Measurements from ENCODE around the gene KCNQ5.

KCNQ5 gene

DNA sequence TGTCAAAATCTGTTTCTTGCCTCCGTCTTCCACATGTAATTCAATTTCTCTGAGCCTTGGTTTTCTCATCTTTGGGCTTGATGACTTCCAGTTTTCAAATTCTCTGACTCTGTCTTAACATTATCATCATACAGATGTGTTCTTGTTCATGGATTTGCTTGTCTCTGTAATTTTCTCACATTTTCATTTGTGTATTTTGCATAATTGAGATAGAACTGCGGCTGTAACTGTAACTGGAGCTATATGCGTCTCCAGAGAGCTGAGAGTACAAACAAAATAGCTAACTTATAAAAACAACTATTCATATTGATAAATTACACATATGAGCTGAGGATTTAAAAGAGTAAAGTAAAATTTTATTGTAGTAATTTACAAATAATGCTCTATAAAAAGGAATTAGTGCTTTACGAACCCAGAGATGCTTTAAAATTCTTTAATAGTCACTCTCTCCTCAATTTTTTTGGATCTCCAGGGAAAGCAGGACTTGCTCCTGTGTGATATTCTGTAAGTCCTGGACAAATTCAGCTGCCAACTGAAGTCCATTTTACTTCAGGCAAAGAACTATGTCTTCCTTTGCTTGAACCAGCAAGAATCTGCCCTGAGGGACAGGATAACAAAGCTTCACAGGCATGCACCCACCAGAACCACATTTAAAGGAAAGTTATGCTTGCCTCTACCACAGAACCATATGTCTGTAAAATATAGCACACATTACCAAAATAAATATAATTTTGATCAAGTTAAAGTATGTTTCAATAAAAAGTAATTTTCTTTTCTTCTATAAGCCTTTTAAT, 315.1 kb downstream of the KCNQ5 start:
- no peak overlapping the region for H3K9ac ChIP-seq (ENCODE audit: low read length)
- no peaks in the 10 kb centered on the region for H3K36me3 ChIP-seq (replicated peaks; ENCODE audit: low read depth, low read length)
- H2AFZ ChIP-seq (ENCODE audit: low read depth, low read length), result no peak overlapping the region
- no peaks in the 10 kb centered on the region for H3K27me3 ChIP-seq (ENCODE audit: low read depth, low read length)
- no peak overlapping the region for H3K4me2 ChIP-seq (ENCODE audit: low read length)
- H3K9me3 ChIP-seq (ENCODE audit: insufficient read depth, low read length), result no peaks in the 10 kb centered on the region
- no peaks in the 10 kb centered on the region for H4K20me1 ChIP-seq (ENCODE audit: insufficient read depth, low read length)
- H3K4me1 ChIP-seq (ENCODE audit: low read length), result no peaks in the 10 kb centered on the region
- H3K4me3 ChIP-seq (ENCODE audit: low read length), result no peak overlapping the region
- H3K27ac ChIP-seq (ENCODE audit: low read length), result no peak overlapping the region
- TF ChIP-seq EZH2phosphoT487 (IDR thresholded peaks at IDR 0.05; ENCODE audit: low read depth), result no peak
- TF ChIP-seq, protein P1, sequence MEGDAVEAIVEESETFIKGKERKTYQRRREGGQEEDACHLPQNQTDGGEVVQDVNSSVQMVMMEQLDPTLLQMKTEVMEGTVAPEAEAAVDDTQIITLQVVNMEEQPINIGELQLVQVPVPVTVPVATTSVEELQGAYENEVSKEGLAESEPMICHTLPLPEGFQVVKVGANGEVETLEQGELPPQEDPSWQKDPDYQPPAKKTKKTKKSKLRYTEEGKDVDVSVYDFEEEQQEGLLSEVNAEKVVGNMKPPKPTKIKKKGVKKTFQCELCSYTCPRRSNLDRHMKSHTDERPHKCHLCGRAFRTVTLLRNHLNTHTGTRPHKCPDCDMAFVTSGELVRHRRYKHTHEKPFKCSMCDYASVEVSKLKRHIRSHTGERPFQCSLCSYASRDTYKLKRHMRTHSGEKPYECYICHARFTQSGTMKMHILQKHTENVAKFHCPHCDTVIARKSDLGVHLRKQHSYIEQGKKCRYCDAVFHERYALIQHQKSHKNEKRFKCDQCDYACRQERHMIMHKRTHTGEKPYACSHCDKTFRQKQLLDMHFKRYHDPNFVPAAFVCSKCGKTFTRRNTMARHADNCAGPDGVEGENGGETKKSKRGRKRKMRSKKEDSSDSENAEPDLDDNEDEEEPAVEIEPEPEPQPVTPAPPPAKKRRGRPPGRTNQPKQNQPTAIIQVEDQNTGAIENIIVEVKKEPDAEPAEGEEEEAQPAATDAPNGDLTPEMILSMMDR (IDR thresholded peaks at IDR 0.05; ENCODE audit: low read depth, low read length), result no peak
- no peaks in the 10 kb centered on the region for H3K79me2 ChIP-seq (ENCODE audit: low read length)

DNA sequence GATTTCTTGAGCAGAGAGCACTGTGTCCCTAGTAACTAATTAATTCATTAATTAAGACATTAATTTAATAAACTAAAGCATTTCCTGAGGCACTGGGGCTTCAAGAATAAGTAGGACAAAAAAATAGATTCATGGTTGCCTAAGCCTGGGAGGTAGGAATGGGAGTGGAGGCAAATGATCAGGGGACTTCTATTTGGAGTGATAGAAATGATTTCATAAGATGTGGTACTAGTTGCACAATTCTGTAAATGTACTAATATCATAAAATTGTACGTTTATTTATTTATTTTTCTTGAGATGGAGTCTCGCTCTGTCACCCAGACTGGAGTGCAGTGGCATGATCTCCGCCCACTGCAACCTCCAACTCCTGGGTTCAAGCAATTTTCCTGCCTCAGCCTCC, 316.2 kb downstream of the KCNQ5 start:
- no peak for TF ChIP-seq EZH2phosphoT487 (IDR thresholded peaks at IDR 0.05; ENCODE audit: low read depth)
- TF ChIP-seq, protein P1 (IDR thresholded peaks at IDR 0.05; ENCODE audit: low read depth, low read length), result no peak
- Histone ChIP-seq H3K4me1 (ENCODE audit: low read length) (no peaks in the 10 kb centered on the region), H3K79me2 (ENCODE audit: low read length) (no peaks in the 10 kb centered on the region)

DNA sequence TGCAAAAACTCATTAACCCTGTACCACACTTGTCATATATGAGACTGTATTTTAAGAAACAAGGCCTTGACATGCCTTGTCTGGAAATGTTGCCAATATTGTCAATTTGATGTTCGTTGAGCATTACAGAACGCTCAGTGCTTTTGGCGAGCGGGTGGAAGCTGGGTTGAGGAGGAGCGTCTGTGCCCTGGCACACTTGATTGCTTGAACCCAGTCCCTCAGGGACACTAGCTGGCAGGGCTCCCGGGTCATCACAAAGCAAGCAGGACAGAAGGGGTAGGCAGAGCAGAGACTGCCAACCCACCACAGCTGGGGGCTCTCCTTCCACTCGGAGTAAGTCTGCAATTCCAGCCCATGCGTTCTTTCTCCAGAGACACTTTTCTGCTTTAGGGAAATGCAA, 317.1 kb downstream of the KCNQ5 start:
- Histone ChIP-seq H3K27ac (ENCODE audit: low read length) (no peak overlapping the region), H3K36me3 (replicated peaks; ENCODE audit: low read depth, low read length) (no peaks in the 10 kb centered on the region), H3K9ac (ENCODE audit: low read length) (no peak overlapping the region), H3K4me3 (ENCODE audit: low read length) (no peak overlapping the region), H3K79me2 (ENCODE audit: low read length) (no peaks in the 10 kb centered on the region), H3K27me3 (ENCODE audit: low read depth, low read length) (no peaks in the 10 kb centered on the region), H2AFZ (ENCODE audit: low read depth, low read length) (no peak overlapping the region), H4K20me1 (ENCODE audit: insufficient read depth, low read length) (no peaks in the 10 kb centered on the region), H3K4me2 (ENCODE audit: low read length) (no peak overlapping the region), H3K4me1 (ENCODE audit: low read length) (no peaks in the 10 kb centered on the region), H3K9me3 (ENCODE audit: insufficient read depth, low read length) (no peaks in the 10 kb centered on the region)
- TF ChIP-seq EZH2phosphoT487 (IDR thresholded peaks at IDR 0.05; ENCODE audit: low read depth), result no peak
- TF ChIP-seq, protein P1 (IDR thresholded peaks at IDR 0.05; ENCODE audit: low read depth, low read length), result no peak

More for the DNA sequence above, 316.2 kb downstream of the KCNQ5 start:
- Histone ChIP-seq H3K9me3 (ENCODE audit: insufficient read depth, low read length) (no peaks in the 10 kb centered on the region), H3K4me3 (ENCODE audit: low read length) (no peak overlapping the region), H4K20me1 (ENCODE audit: insufficient read depth, low read length) (no peaks in the 10 kb centered on the region), H3K27ac (ENCODE audit: low read length) (no peak overlapping the region), H3K9ac (ENCODE audit: low read length) (no peak overlapping the region), H2AFZ (ENCODE audit: low read depth, low read length) (no peak overlapping the region), H3K4me2 (ENCODE audit: low read length) (no peak overlapping the region), H3K36me3 (replicated peaks; ENCODE audit: low read depth, low read length) (no peaks in the 10 kb centered on the region), H3K27me3 (ENCODE audit: low read depth, low read length) (no peaks in the 10 kb centered on the region)

DNA sequence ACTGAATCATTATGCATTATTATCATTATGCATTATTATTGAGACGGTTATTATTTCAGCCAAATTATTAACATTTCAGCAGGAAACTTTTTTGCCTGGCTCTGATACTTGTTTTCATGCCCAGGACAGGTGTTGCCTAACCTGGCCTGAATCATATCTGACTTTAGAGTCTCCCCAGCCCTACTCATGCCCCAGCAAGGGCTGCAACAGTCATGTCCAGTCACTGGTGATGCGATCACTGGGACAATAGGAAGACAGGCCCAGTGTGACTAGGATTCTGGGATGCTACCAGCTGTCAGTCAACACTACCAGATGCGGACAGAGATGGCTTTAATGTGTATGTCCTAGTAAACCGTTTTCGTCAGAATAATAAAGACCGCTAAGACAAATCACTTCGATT, 318.4 kb downstream of the KCNQ5 start:
- Histone ChIP-seq H3K9ac (ENCODE audit: low read length) (no peak overlapping the region), H3K9me3 (ENCODE audit: insufficient read depth, low read length) (no peaks in the 10 kb centered on the region), H3K36me3 (replicated peaks; ENCODE audit: low read depth, low read length) (no peaks in the 10 kb centered on the region), H3K27ac (ENCODE audit: low read length) (no peak overlapping the region), H3K4me3 (ENCODE audit: low read length) (no peak overlapping the region), H3K4me1 (ENCODE audit: low read length) (no peaks in the 10 kb centered on the region), H3K79me2 (ENCODE audit: low read length) (no peaks in the 10 kb centered on the region), H3K4me2 (ENCODE audit: low read length) (no peak overlapping the region), H3K27me3 (ENCODE audit: low read depth, low read length) (no peaks in the 10 kb centered on the region), H4K20me1 (ENCODE audit: insufficient read depth, low read length) (no peaks in the 10 kb centered on the region), H2AFZ (ENCODE audit: low read depth, low read length) (no peak overlapping the region)
- TF ChIP-seq EZH2phosphoT487 (IDR thresholded peaks at IDR 0.05; ENCODE audit: low read depth), result no peak
- TF ChIP-seq, protein P1 (IDR thresholded peaks at IDR 0.05; ENCODE audit: low read depth, low read length), result no peak
